Measurements from ENCODE around the gene ETV1. TPM values are rescaled to one million over a fixed set of nuclear protein-coding genes. Genes with fewer than 3 reads are reported as not detected.
A peak's percentile ranks its signal among the peaks of the same experiment; 100 is the strongest.
"Not testable (repeated sequence)": the region's sequence is repeated elsewhere in the genome, so short reads cannot be mapped to it uniquely, and the experiment has no call there.

The ETV1 gene
- total RNA-seq, 1 donor from 2014 or later = 27.3 TPM

- DNase-seq (ENCODE audit: low spot score, unreplicated experiment) = no peak
- Mint-ChIP-seq H3K9me3 (ENCODE audit: low read depth) (no peaks in the 10 kb centered on the region), H3K36me3 (ENCODE audit: insufficient read depth) (peaks cover 17% of the 10 kb centered on the region), H3K4me1 (ENCODE audit: low read depth) (no peaks in the 10 kb centered on the region), H3K27me3 (no peaks in the 10 kb centered on the region), H3K27ac (peak overlapping the region; percentile 73), H3K4me3 (ENCODE audit: low read depth) (no peak overlapping the region)
- no peak for TF ChIP-seq CTCF (IDR thresholded peaks at IDR 0.05; ENCODE audit: unreplicated experiment)
Observed at GRCh38 chr7:13933536-13933935, 55.9 kb downstream of the ETV1 start.

DNA sequence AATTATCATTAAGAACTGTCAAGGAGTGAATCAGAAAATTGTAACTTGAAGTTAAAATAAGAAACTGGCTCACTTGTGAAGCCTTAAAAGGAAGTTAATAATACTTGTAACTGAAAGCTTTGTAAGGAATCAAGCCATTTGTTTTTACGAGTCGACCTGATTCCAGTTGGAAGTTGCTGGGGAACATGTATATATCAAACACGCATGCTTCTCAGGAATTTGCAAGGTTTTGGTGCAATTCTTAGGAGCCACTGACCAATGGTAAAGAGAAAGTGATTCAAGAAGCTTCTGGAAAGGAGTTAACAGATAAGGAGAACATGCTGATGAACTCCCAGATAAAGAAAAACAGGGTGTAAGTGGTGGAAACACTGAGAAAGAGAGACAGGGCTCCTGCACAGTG, 56.4 kb downstream of the ETV1 start:
- Mint-ChIP-seq H3K36me3 (ENCODE audit: insufficient read depth) (peaks cover 17% of the 10 kb centered on the region), H3K27ac (peak overlapping the region; percentile 73), H3K9me3 (ENCODE audit: low read depth) (no peaks in the 10 kb centered on the region), H3K4me1 (ENCODE audit: low read depth) (no peaks in the 10 kb centered on the region), H3K4me3 (ENCODE audit: low read depth) (no peak overlapping the region), H3K27me3 (no peaks in the 10 kb centered on the region)
- no peak for TF ChIP-seq CTCF (IDR thresholded peaks at IDR 0.05; ENCODE audit: unreplicated experiment)
- DNase-seq (ENCODE audit: low spot score, unreplicated experiment) = no peak

GRCh38 chr7:13932131-13932530, 57.3 kb downstream of the ETV1 start:
- no peaks in the 10 kb centered on the region for H3K9me3 Mint-ChIP-seq (ENCODE audit: low read depth)
- no peaks in the 10 kb centered on the region for H3K4me1 Mint-ChIP-seq (ENCODE audit: low read depth)
- H3K4me3 Mint-ChIP-seq (ENCODE audit: low read depth) = no peak overlapping the region
- TF ChIP-seq CTCF (IDR thresholded peaks at IDR 0.05; ENCODE audit: unreplicated experiment) = no peak
- no peaks in the 10 kb centered on the region for H3K27me3 Mint-ChIP-seq
- no peak for DNase-seq (ENCODE audit: low spot score, unreplicated experiment)
- H3K27ac Mint-ChIP-seq = no peak overlapping the region
- peaks cover 17% of the 10 kb centered on the region for H3K36me3 Mint-ChIP-seq (ENCODE audit: insufficient read depth)

- peak overlapping the region; percentile 89 for H3K27ac Mint-ChIP-seq
- no peak for TF ChIP-seq CTCF (IDR thresholded peaks at IDR 0.05; ENCODE audit: unreplicated experiment)
- DNase-seq (ENCODE audit: low spot score, unreplicated experiment) = no peak
- no peaks in the 10 kb centered on the region for H3K27me3 Mint-ChIP-seq
- H3K36me3 Mint-ChIP-seq (ENCODE audit: insufficient read depth) = peaks cover 2% of the 10 kb centered on the region
- no peak overlapping the region for H3K4me3 Mint-ChIP-seq (ENCODE audit: low read depth)
- peaks cover 15% of the 10 kb centered on the region for H3K4me1 Mint-ChIP-seq (ENCODE audit: low read depth)
- H3K9me3 Mint-ChIP-seq (ENCODE audit: low read depth) = no peaks in the 10 kb centered on the region
Observed at GRCh38 chr7:13921062-13921461, 68.4 kb downstream of the ETV1 start.

DNA sequence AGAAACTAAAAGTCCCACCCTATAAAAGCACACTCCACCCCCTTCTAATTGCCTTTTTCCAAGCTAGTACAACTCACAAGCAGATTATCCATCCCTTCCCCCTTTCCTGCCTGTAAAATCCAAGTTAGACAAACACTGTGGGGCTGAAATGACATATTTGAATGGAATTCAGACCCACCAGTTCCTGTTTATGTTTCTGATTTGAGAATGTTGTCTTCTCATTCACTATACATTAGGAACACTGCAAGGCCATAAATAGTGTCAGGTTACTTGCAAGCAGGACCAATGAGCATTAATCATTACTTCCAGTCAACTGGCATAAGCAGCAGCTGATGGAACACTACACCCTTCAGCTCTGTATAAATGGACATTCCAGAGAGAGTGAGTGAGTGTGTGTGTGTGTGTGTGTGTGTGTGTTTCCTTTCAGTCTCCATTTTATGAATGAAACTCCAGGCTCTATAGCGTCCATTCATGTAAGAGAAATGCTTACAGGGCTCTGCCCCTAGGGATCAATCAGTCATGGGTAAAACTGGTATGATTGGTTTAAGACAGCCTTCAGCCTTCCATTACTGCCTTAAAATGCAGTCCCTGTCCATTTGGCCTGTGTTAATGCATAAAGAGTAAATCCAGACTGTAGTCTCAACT, 69.3 kb downstream of the ETV1 start:
- H3K27ac Mint-ChIP-seq = peak overlapping the region; percentile 89
- DNase-seq (ENCODE audit: low spot score, unreplicated experiment) = peak; percentile 43
- no peak for TF ChIP-seq CTCF (IDR thresholded peaks at IDR 0.05; ENCODE audit: unreplicated experiment)
- H3K4me1 Mint-ChIP-seq (ENCODE audit: low read depth) = peaks cover 15% of the 10 kb centered on the region
- no peaks in the 10 kb centered on the region for H3K9me3 Mint-ChIP-seq (ENCODE audit: low read depth)
- no peaks in the 10 kb centered on the region for H3K27me3 Mint-ChIP-seq
- peak overlapping the region; percentile 27 for H3K4me3 Mint-ChIP-seq (ENCODE audit: low read depth)
- peaks cover 3% of the 10 kb centered on the region for H3K36me3 Mint-ChIP-seq (ENCODE audit: insufficient read depth)

- not testable (repeated sequence) for H3K9me3 Mint-ChIP-seq (ENCODE audit: low read depth); H3K36me3 Mint-ChIP-seq (ENCODE audit: insufficient read depth); H3K27ac Mint-ChIP-seq; DNase-seq (ENCODE audit: low spot score, unreplicated experiment); H3K27me3 Mint-ChIP-seq; H3K4me3 Mint-ChIP-seq (ENCODE audit: low read depth)
- H3K4me1 Mint-ChIP-seq (ENCODE audit: low read depth) = peaks cover 15% of the 10 kb centered on the region
Observed at GRCh38 chr7:13918333-13918732, 71.1 kb downstream of the ETV1 start.

DNA sequence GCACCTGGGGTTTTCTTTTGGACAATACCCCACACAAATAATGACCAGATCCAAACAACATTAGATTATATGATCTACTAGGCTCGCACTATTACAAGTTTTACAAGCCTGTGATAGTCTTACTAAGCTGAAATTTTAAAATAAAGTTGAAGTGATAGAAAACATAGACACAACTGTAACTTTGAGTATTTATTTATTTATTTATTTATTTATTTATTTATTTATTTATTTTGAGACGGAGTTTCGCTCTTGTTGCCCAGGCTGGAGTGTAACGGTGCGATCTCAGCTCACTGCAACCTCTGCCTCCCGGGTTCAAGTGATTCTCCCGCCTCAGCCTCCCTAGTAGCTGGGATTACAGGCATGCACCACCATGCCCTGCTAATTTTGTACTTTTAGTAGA, 72.4 kb downstream of the ETV1 start:
- DNase-seq (ENCODE audit: low spot score, unreplicated experiment); H3K27ac Mint-ChIP-seq; H3K9me3 Mint-ChIP-seq (ENCODE audit: low read depth); H3K4me3 Mint-ChIP-seq (ENCODE audit: low read depth); H3K36me3 Mint-ChIP-seq (ENCODE audit: insufficient read depth); H3K27me3 Mint-ChIP-seq: not testable (repeated sequence)
- peaks cover 15% of the 10 kb centered on the region for H3K4me1 Mint-ChIP-seq (ENCODE audit: low read depth)
